RCC 7860 (cell line): ENCODE results near the gene CLPX.
"Not testable (repeated sequence)": the region's sequence is repeated elsewhere in the genome, so short reads cannot be mapped to it uniquely, and the experiment has no call there.

Experiments used
- DNase-seq: peaks from one replicate; pipeline ENCODE4 v3.0.0-alpha.2; 2015; ENCODE audit warnings: low spot score
- FAIRE-seq: peaks from 2 replicates; lab custom pipeline; 2012; peaks lifted over from hg19 to GRCh38; lab: Jason Lieb, UNC

Gene CLPX

DNA sequence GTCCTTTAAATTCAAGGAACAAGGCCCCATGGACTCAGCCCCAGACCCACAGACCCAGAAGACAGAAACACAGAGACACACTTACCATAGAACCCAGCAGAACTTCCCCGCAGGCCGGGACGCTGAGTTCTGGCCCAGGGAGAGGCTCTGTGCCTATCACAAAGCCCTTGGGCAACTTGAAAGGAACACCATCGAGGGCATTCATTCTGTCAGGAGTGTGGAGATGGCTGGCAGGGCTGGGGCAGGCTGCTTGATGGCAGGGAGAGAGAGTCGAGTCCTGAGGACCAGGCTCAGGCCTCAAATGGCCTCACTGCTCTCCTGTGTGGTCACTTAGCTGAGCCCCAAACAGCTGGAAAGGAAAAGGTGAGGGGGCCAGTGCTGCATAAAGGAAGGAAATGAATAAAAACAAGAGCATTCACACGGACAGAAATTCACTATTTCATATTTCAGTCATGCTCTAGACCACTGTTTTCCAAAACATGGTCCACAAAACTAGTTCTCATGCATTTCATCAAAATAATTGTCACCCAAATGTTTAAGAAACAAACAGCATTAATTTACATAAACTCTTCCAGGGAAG, 79.0 kb downstream of the CLPX start:
- no peak for FAIRE-seq
- no peak for DNase-seq

DNA sequence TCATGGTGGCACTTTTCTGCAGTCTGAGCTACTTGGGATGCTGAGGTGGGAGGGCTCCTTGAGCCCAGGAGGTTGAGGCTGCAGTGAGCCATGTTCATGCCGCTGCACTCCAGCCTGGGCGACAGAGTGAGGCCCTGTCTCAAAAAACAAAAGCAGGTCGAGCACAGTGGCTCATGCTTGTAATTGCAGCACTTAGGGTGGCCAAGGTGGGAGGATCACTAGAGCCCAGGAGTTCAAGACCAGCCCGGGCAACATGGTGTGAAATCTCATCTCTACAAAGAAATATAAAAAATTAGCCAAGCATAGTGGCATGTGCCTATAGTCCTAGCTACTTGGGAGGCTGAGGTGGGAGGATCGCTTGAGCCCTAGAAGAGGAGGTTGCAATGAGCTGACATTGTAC, 80.1 kb downstream of the CLPX start:
- no peak for FAIRE-seq

DNA sequence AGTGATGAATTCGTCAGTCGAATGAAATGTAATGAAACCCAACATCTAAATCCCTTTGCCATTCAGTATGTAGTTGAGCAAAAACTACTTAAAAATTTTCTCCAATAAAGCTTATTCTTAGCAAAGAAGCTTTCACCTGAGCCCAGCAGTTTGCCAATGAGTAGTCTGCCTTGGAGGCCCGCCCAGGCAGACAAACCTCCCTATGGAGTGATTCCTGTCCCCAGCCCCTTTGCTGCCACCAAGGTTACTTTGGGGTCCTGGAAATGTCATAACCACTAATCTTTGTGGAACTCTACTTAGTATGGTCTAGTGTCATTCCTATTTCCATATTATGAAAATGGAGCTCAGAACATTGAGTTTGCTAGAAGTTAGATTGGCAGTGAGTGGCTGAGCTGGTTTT, 82.2 kb downstream of the CLPX start:
- DNase-seq (no peak), FAIRE-seq (no peak)

More for the DNA sequence above, 80.1 kb downstream of the CLPX start:
- no peak for DNase-seq

DNA sequence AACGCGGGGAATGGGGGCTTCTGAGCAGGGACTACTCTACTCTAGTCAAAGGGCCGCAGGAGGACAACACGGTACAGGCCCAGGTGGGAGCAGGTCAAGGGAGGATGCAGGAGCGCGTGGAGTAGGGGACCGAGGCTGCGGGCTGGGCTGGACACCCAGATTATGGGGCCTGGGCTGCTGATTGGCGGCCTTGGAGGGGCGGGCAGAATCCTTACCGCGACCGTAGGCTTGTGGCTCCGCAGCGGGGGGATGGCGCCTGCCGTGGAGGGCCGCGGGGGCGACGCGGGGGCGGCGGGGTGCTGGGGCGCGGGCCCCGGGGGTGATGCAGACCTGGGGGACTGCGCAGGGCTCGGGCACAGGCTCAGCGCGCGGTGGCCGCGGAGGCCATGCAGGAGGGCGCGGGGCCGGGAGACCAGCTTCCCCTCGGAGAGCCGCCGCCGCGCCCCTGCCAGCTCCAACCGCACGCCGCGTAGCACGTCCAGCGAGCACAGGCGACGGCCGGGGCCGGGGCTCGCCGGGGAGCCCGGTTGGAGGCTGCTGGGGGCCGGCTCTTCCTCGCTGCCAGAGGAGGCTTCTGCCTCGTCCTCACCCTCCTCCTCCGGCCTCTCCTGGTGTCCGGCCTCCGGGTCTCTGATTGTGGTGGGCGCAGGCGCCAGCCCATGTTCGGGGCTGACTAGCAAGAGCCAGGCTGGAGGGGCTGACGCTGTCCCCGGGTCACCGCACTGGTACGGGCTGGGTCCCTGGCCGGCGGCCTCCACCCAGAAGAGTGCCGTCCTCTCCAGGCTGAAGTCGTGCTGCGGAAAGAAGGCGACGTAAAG, 83.0 kb downstream of the CLPX start:
- DNase-seq (no peak), FAIRE-seq (no peak)

DNA sequence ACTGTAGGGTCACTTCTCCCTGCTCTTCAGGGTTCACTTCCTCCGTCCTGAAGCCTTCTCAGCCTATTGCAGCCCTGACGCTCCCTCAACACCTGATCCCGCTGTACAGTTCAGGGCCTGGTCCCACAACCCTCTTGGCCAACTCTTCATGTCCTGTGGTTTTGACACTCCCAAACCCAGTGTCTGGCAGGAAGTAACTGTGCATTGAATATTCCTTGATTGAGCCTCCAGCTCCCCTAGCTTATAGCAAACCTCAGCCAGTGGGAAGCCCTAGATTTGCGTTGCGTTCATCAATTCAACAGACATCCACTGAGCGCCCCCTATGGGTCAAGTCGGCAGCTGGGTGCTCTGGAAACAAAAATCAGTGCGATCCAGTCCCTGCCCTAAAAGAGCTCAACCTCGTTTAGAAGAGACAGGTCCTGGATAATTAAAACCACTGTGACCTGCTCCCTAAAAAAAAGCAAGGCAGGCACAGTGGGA, 83.7 kb downstream of the CLPX start:
- DNase-seq (no peak), FAIRE-seq (no peak)

DNA sequence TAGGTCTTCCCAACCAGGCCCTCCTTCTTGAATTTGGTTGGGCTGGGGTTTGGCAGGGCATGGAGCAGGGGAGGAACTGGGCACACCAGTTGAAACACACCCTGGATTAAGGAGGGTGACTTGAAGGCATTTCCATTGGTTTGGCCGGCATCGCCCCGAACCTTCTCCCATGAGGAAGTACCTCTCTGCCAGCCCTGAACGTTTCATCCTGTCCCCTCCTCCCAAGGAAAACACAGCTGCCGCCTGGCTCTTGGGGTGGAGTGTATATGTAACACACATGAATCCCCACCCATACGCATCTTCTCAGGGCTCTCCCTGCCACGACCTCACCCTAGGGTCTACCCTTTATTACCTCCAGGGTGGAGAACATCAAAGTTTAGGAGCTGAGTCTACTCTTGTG, 84.7 kb downstream of the CLPX start:
- DNase-seq (no peak), FAIRE-seq (no peak)

DNA sequence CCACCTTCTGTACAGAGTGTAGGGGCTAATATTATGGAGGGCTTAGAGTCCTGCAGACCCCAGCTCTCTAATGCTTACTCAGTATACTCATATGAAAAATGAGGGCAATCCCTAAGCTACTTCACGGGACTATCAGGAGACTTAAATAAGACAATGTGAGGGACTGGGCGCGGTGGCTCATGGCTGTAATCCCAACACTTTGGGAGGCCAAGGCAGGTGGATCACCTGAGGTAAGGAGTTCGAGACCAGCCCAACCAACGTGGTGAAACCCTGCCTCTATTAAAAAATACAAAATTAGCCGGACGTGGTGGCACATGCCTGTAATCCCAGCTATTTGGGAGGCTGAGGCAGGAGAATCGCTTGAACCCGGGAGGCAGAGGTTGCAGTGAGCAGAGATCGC, 85.3 kb downstream of the CLPX start:
- not testable (repeated sequence) for DNase-seq, FAIRE-seq

DNA sequence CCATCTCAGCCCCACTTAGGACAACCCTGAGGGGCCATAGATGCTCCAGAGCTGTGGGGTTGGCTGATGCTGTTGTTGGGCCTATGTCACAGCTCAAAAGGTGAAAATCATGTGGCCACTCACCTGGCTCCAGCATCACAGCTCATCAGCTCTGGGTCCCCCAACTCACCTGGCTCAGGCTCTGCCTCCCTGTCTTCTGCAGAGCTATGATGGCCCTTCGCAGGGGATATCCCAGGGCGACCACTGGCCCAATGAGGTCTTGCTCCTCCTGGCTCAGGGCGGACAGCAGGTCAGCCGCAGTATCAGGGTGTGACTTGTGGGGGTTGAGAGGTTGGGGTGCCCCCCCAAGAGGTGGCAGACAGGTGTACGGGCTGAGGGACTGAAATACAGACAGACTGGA, 85.8 kb downstream of the CLPX start:
- FAIRE-seq: no peak
- DNase-seq: no peak
